Stimulated activated CD4-positive, alpha-beta T cell treated with anti-CD3 and anti-CD28 coated beads, Interleukin-2, amount 100 ng/mL, for 48 hours (primary cell): Measurements from ENCODE around the gene ZNF106.

ENCODE experiments used
- DNase-seq, 2 donors: peaks; one replicate each; pipeline ENCODE4 v3.0.0-alpha.2; 2020

The ZNF106 gene

DNA sequence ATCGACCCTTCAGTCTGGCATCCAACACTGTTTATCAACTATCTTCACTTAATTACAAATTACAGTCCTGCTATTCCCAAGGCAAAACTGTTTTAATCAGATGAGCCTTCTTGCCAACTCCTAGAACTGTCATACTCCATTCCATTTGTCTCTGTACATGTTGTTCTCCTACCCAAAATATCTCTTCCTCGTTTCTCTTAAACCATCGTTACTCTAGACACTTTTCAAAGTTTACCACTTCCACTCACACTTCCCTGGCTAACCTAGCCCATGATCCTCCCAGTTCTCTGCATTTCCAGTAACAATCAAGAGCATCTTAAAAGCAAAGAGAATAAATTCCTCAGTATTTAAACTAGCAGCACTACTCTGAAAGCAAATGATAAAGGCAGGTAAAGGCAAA is 19.9 kb downstream of the ZNF106 start:
- no peak for DNase-seq

DNA sequence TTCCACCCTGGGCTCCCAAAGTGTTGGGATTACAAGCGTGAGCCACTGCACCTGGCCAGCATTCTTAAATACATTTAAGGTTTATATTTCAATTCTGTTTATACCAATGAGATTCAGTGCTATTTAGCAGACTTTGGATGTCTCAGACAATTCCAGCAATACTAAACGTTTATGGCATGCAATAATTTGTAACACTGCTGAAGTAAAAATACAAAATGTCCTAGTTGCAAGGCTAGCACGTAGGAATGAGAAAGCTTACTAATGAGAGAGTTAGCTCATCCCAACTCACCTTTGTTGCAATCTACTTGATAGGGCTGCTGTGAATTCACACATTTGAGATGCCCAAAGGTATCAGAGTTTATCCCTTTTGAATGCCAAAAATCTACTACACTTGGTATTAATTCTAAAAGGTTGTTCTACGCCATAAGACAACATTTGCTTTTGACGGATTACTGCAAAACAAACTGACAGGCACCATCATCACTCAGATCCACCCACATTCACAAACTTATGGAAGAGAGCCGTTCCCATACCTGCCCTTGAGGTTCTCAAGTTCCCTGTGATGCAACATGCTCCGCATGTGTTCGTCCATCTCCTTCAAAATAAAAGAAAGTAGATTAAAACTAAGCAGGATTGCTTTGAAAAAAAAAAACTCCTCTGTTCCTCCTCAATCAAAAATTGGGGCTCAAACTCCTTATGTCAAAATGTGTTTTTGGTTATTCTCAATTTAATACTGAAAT is 25.3 kb downstream of the ZNF106 start:
- no peak for DNase-seq

DNA sequence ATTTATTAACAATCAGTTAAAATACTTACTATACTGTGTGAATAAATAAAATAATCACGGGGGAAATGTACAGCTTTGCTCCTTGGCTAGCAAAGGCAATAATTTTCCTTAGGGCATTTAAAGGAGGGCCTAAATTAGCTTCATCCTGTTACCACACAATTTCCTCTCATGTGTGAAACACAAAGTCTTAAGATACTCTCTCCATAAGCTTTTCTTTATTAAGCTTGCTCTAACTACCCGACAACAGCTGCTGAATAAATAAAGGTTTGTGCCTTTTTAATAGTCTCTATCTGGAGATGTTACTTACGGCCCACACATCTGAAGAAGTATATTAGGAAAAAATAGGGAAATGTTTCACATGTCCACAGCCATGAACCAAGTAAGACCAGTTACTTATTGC is 29.7 kb downstream of the ZNF106 start:
- DNase-seq, result no peak

DNA sequence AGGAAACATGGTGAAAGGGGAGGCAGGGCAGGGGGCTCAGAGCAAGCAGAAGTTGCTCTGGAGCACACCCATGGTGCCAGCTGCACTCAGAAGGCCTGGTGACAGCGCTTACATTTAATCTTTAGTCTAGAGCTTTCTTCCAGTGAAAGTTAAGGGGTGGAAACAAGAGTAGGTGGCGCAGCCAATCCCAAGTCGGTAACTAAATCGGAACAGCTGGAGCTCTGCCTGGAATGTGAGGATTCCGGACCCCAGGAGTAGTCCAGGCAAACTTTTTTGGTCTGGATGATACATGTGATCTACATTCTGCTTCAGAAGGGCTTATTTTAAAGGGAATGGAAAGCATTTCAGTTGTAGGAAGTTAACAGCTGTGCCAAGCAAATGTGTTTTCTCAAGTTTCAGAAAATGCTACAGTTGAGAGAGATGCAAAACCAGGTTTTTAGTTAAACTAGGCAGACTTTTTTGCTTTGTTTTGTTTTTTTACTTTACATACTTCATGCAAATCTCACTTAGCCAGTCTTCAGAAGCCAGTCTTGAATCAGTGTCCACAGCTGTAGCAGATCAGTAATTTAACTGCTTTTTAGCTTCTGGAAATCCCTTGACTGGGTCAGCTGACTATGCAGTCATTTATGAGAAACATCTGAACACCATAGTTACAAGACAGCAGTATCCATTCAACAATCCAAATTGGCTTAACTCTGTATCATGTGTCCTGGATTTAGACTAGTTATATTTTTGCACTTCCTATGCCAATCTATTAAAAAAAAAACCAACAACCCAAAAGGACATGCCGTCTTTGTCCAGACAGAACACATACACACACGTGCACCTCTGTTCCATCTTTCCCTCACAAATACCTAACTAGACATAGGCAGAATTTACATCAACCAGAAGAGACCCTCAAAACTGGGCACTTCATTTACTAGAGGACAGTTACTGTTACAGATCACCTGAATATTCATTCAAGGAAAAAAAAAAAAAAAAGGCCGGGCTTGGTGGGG is 33.2 kb downstream of the ZNF106 start:
- DNase-seq, result no peak

DNA sequence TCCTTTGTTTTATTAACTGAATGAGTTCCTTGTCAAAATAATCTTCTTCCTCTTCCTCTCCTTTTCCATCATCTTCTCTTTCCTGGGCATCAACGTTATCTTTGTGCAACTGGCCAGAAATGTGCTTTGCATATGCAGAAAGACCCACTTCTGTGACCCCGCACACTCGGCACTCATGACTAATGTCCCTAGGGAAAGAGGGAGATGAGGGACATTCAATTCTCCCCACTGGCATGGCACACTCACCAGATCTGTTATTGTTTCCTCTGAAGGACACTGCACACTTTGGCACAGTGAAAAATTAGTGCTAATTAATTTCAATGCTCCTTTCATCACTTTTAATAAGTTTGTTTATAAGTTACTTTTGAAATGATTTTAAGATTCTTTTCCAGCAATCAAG is 34.0 kb downstream of the ZNF106 start:
- DNase-seq, result no peak

DNA sequence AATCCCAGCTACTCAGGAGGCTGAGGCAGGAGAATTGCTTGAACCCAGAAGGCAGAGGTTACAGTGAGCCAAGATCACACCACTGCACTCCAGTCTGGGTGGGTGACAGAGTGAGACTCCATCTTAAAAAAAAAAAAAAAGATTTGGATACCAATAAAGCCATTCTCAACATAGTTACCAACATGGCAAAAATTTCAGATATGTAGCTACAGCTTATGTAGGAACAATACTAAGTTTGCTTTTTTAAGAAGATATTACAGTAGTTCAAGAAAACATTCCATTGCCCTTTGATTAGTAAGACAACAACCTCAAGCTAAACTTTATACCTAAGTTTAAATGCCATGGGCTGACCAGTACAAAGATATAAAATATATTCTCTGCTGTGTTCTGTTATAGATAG is 34.4 kb downstream of the ZNF106 start:
- no peak for DNase-seq

DNA sequence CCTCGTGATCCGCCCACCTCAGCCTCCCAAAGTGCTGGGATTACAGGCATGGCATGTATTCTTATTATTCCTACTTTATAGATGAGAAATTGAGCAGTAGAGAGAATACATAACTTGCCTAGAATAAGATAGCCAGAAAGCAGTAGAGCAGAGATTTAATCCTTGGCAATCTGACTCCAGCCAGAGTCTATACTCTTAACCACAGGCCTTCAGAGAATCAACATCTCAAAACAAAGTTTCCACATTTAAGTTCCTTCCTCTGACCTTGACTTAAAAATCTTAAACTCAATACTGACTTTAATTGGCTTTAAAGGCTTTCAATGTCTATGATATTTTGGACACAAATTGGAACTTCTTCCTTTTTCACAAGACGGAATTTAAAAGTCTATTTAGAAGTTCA is 37.1 kb downstream of the ZNF106 start:
- no peak for DNase-seq

DNA sequence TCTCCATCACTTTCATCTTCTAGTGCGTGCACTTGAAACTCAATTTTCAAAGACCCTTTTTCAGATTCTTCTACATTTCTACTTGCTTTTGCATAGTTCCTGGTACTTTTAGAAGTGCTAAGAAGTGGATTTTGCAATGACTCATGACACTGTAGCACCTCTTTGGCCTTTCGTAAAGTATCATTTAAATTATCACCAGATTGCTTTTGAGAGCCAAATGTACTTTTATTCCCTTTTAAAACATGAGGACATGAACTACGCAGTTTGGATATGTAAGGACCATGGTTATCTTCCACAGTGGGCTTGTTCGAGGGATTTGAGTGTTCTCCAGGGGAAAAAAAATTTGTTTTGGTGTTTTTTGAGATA is 40.5 kb downstream of the ZNF106 start:
- DNase-seq, result no peak

DNA sequence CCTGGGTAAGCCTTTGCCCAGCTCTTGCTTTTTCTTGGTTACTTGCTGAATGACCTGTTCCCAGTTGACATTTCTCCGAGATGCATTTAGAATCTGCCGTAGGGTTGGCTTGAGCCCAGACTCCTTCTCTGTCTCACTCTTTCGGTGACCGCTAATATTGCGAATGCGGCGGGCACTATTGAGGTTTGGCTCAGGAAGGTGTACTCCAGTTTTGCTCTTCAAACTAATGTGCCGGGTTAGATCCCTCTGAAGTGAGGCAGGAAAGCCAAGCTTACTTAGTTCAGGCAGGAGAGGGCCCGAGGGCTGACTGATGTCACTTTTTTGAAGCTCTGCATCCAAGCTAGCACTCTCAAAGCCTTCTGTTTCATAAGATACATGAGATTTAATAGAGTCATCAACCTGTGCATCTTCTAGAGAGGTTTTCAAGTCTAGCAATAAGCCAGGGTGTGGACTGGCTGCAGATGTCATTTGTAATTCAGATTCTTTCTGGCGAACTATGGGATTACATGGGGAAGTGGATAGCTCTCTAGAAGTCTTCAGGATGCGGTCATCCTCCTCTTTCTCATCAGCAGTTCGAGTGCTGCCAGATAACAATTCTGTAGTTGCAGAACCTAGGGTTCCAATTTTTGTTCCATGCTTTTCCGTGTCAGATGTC is 41.0 kb downstream of the ZNF106 start:
- DNase-seq, result no peak

DNA sequence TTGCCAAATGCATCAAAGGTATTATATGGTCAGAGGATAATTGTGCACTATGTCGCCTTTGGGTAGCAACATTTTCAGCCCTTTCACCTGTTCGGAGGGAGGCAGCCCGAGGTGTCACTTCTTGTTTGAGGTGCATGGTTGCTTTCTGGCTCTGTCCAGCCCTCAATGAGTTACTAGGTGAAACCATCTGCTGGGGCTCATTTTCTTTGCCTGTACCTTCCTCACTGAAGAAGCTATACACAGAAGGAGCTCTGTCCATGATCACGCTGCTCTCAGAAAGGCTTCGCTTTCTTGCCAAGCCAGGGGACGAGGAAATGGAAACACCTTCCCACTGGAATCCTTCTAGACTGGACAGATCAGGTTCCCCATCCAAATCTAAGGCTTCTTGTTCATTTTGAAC is 42.7 kb downstream of the ZNF106 start:
- no peak for DNase-seq

DNA sequence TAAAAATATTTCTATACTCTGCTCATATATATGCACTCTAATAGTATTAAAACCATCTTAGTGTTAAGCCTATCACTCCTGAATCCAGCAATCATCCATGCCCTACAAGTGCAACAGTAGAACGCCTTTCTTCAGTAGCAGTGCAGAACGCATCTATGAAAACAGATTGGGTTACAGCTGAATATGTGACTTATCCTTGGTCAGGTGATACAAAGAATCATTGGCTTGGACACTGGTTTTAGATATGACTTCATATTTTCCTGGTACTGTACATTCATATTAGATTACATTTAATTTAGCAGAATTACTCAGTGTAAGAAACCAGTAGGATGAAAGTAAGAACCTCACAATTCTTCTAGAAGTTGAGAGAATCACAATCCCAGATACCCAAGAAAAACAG is 43.3 kb downstream of the ZNF106 start:
- DNase-seq, result no peak

DNA sequence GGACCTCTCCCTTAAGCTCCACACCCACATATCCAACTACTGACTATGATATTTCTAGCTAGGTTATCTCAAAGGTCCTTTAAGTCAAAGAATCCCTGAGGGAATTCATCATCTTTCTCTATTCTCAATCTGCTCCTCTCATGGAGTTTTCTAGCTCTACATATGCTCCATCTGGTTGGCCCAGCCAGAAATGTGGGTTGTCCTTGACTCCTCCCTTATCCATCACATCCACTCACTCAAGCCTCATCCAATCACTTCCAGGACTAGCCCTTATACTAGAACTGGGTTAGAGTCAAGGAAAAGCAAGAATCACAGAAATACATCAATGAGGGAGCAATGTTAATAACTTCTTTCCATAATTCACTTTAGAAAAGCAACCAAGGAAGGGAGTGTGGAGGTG is 45.4 kb downstream of the ZNF106 start:
- no peak for DNase-seq

DNA sequence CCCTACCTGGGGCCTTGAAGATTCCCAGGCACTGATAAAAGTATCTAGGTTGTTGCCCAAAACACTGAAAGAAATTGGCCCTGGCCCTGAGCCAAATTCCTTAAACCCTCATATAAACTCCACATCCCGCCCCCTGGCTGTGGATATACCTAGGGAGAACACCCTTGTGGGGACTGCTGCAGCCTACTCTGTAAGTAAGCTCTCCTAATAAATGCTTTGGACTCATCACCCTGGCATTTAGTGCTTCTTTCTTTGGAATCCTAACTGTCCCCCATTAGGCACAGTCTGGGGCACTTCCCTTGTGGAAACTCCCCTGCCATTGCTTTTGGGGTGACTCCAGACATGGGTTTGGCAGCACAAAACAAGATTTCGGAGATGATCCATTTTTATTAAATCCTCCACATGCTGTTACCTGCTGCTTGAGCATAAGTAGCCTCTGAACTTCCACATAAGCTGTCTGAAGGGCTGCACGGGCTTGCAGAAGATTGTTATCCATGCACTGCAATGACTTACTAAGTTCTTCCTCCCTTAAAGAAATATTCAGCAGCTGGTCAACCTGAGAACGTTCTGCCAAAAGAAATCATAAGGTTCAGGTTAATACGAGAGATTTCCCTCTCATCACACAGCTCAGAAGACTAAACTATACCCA is 46.4 kb downstream of the ZNF106 start:
- DNase-seq, result no peak

DNA sequence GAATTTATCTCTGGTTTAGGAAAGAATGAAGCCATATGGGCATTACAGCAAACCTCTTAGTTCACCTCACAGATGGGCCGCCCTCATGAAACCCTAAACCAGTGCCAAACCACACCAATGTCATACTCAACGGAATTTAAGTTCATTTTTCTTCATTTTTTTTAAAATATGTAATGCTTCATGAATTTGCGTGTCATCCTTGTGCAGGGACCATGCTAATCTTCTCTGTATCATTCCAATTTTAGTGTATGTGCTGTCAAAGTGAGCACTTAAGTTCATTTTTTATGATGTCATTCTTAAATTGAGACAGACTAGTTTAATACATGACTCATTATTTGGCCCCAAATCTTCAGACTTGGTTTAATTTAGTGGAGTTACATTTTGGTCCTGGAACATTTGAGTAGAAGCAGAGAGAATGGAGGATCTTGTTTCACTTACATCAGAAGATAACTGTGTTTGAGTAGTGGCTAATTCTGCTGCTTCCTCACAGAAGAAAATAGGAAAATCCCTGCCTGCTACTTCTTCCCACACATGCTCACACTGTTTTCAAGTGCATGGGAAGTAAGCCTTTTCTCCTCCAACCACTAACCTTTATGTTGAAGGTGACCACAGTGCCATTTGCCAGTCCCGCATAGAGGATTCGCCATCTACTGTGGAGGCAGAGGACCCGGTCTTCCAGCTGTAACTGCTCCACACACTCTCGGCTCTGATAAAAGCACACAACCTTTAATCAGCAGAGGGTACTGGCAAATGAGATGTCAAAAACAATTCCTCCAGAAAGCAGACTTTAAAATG is 63.3 kb downstream of the ZNF106 start:
- DNase-seq, result no peak

DNA sequence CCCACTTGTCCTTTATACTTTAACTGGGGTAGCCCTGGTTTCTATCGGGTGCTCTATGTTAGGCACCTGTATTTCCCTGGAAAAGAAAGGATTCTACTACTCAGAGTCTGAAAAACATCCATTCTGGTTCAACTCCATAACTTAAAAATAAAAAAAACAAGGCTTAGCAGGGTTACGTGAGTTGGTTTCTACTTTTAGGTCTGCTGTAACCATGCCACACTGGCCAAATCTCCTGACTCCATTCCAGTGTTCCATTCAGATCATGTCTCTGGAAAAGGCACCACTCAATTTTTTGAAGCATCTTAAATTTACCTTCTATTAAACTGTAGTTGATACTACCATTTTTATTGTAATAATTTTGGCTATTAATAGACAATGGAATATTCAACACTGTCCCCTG is 69.6 kb downstream of the ZNF106 start:
- DNase-seq, result no peak

DNA sequence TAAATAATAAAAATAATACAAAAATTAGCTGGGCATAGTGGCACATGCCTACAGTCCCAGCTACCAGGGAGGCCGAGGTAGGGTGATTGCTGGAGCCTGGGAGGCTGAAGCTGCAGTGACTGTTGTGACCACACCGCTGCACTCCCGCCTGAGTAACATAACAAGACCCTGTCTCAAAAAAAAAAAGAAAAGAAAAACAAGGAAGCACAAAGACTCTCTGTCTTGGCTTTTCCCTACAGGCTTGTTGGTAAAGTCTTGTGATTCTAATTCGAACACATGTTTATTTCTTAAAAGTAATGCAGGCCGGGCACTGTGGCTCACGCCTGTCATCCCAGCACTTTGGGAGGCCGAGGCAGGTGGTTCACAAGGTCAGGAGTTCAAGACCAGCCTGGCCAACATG is 71.6 kb downstream of the ZNF106 start:
- no peak for DNase-seq

DNA sequence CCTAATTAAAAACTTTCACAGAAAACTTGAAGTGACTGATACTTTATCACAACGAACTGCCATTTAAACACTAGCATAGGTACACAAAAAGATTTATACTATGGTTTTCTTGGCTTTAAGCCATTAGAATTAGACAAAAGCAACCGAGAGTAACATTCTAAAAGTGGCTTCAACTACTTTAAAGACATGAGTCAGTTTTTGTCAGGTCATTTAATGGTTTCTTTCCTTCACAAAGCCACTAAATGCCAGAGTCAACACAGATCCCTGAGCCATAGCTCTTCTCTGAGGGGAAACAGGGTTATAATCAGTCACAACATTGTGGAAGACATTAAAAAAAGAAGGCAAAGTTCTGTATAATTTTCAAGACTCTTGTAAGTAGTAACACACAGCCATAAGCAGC is 77.0 kb downstream of the ZNF106 start:
- no peak for DNase-seq

DNA sequence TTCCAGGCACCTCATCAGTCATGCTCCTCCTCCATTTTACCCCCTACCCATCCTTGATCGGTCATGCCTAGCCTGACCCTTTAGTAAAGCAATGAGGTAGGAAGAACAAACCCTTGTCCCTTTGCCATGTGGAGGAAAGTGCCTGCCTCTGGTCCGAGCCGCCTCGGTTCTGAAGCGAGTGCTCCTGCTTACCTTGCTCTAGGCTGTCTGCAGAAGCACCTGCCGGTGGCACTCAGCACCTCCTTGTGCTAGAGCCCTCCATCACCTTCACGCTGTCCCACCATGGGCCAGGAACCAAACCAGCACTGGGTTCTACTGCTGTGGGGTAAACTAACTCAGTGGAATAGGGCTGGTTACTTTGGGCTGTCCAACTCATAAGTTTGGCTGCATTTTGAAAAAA is 79.1 kb downstream of the ZNF106 start:
- DNase-seq, result no peak

DNA sequence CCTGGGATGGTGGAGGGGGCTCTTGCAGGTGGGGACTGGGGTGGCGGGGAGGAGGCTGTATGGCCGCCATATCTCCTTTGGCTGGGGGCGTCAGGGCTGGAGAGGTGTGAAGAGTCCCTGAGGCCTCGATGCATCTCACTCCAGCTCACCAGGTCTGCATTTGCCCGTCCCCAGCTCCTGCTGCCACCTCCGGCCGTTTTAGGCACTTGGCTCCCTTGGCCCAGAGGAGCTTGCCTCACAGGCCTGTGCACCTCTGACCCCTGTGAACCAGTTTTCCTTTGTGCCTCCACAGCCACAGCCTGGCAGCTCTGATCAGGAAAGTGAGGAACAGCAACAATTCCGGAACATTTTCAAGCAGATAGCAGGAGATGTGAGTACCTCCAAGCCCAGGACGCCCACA is 81.9 kb downstream of the ZNF106 start:
- no peak for DNase-seq

DNA sequence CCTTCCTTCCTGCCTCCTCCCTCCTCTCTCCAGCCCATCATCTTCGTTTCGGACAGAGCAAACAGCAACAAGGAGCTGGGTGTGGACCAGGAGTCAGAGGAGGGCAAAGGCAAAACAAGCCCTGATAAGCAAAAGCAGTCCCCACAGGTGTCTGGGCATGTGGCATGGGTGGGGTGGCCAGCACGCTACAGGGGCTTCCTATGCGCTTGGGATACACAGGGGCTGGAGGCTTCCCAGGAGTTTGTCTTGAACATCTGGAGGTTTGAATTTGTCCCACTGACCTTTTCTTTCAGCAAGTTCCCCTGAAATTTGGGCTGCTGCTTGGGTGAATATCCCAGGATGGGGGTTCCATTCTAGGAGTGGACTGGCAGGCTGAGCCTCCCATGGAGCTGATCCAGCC is 82.8 kb downstream of the ZNF106 start:
- DNase-seq, result no peak

DNA sequence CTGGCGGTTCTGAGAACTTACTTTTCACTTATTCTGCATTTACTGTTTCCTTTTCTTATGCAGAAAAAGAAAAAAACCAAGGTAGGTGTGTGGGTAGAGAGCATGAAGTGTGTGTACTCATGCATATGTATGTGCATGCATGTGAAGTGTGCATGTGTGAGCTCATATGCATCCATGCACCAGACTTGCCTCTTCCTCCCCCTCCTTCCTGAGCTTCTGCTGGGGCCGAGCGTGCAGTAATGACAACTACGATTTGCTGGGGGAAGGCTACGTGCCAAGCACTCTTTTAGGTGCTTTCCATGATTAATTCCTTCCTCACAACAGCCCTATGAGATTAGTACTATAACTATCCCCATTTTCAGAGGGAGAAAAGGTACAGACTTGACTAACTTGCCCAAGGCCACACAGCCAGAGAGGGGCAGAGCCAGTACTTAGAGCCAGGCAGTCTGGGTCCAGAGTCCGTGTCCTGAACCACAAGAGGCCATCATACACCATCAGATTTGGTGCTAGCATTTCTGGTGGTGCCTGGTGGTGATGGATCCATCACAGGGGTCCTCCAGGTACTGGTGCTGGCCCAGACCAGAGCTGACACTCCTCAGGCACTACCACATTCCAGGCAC is 85.0 kb downstream of the ZNF106 start:
- no peak for DNase-seq
